ENCODE measurements around the gene HSPA14. TPM values are rescaled to one million over a fixed set of nuclear protein-coding genes. Genes with fewer than 3 reads are reported as not detected.
"Not testable (repeated sequence)": the region's sequence is repeated elsewhere in the genome, so short reads cannot be mapped to it uniquely, and the experiment has no call there.

Gene HSPA14
- 52.3 and 63.7 TPM in 2 replicates for total RNA-seq (2014; rRNA removed; shearing (Covaris generic))

- in situ Hi-C loops (cut with HindIII; ENCODE audit: low sequenced_read_pairs) = no loop called here
- DNase-seq (ENCODE audit: low spot score) = peak; percentile 99
Observed at GRCh38 chr10:14837757-14838581, at the start of gene HSPA14, which contains the start of the genes CDNF and MSANTD7. Gene HSPA14, plus strand, starts transcription at chr10:14838306. Its CDS starts 97 bp downstream, at chr10:14838403. Gene CDNF, minus strand, starts transcription at chr10:14838037. Its CDS starts 91 bp downstream, at chr10:14837946. Gene MSANTD7, plus strand, starts transcription at chr10:14838306. Its CDS starts 3,979 bp downstream, at chr10:14842285.

DNA sequence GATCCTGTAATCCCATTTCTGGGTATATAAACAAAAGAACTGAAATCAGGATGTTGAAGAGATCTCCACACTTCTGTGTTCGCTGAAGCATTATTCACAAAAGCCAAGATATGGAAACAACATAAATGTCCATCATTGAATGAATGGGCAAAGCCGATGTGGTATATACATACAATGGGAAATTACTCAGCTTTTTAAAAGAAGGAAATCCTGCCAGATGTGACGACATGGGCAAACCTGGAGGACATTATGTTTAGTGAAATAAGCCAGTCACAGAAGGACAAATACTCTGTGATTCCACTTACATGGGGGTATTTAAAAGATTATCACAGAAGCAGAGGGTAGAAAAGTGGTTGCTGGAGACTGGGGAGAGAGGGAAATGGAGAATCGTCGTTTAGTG, 39.5 kb upstream of the HSPA14 start:
- in situ Hi-C loops (cut with HindIII; ENCODE audit: low sequenced_read_pairs) = no loop called here
- no peak for DNase-seq (ENCODE audit: low spot score)

DNA sequence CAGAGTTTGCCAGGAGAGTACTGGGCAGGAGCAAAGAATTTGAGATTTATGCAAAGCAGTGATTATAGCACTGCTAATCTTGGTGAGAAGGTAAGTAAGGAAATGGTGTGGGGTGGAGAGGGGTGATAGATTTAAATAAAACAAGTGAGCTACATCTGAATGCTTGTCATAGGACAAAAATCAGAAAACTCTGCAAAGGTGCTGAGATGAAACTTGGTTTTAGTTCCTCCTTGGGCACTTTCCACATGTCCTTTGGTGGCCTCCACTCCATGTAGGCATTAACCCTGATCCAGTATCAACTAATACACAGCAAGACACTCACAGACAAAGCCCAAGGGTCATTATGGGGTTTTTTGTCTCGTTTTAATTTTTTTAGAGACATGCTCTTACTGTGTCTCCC, 37.7 kb upstream of the HSPA14 start:
- in situ Hi-C loops (cut with HindIII; ENCODE audit: low sequenced_read_pairs) = no loop called here

GRCh38 chr10:14801723-14802122, 36.4 kb upstream of the HSPA14 start:
- in situ Hi-C loops (cut with HindIII; ENCODE audit: low sequenced_read_pairs) = no loop called here

More for the DNA sequence above, 37.7 kb upstream of the HSPA14 start:
- DNase-seq (ENCODE audit: low spot score) = no peak

GRCh38 chr10:14803827-14804226, 34.3 kb upstream of the HSPA14 start:
- no peak for DNase-seq (ENCODE audit: low spot score)

More at GRCh38 chr10:14801723-14802122, 36.4 kb upstream of the HSPA14 start:
- no peak for DNase-seq (ENCODE audit: low spot score)

DNA sequence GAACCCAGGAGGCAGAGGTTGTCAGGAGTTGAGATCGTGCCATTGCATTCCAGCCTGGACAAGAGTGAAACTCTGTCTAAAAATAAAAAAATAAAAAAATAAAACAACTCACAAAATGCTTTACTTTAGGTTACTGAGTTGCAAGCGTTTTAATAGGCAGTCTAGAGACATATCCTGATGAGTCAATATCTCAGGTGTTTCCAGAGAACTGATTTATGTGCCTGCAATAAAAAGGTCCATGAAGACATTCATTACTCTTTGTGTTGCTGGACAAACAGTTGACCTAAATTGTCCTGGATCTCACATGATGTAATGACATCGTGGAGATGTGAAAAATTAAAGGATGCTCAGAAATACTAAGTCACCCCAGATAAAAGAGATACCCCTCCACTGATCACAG, 31.8 kb upstream of the HSPA14 start:
- DNase-seq (ENCODE audit: low spot score) = no peak

More at GRCh38 chr10:14803827-14804226, 34.3 kb upstream of the HSPA14 start:
- in situ Hi-C loops (cut with HindIII; ENCODE audit: low sequenced_read_pairs) = no loop called here

DNA sequence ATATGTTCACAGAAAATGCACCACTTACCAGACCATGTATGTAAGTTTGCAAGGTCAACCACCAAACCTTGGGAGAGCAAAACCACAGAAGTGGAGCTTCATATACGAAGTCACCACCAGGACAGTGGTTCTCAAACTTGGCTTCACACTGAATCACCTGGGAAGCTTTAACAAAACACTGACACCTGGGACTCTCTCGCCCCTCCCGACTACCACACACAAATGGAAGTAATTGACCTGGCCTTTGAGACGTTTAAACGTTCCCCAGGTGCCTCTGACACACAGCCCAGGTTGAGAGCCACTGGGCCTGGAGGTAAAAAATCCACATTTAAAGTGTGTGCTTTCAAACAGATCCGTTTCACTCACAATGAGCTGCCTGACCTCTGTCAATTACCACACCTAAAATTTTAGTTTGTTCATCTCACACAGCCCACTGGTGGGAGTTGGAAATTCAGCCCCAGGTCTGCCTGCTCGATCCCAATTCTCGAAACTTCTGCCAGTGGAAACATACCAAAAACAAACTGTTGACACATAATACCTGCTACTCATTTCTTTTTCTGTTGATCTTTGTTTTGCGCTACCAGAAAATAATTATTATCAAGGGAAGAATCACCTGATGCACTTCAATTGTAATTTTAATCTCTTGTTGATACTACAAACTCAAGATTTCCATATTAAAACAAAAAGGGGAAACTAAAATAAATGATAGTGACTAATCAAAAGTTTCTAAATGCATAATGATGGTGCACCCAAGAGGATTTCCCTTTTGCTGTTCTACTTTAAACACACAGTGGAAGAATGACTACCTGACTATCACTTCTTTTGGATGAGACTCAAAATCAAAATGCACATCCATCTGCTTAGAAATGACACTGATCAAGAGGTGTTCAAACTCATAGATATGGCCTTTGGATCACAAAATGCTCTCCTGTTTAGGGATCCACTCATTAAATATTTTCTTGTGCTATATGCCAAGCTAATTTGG, 26.8 kb upstream of the HSPA14 start:
- DNase-seq (ENCODE audit: low spot score) = no peak
- in situ Hi-C loops (cut with HindIII; ENCODE audit: low sequenced_read_pairs) = no loop called here

More for the DNA sequence above, 31.8 kb upstream of the HSPA14 start:
- in situ Hi-C loops (cut with HindIII; ENCODE audit: low sequenced_read_pairs) = no loop called here

DNA sequence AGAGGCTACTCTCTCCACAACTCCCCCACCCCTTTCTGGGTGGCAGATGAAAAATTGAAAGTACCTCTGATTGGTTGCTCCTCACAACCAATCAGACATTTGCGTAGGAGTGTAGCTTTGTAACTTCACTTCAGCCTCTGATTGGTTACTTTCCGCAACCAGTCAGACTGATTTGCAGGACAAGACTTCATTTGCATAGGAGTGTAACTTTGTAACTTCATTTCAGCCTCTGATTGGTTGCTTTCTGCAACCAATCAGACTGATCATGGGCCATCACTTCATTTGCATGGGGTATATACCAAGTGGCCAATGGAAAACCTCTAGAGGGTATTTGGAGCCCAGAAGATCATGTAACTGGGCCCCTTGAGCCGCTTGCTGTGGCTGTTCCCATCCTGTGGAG, 25.8 kb upstream of the HSPA14 start:
- no peak for DNase-seq (ENCODE audit: low spot score)
- in situ Hi-C loops (cut with HindIII; ENCODE audit: low sequenced_read_pairs) = no loop called here

DNA sequence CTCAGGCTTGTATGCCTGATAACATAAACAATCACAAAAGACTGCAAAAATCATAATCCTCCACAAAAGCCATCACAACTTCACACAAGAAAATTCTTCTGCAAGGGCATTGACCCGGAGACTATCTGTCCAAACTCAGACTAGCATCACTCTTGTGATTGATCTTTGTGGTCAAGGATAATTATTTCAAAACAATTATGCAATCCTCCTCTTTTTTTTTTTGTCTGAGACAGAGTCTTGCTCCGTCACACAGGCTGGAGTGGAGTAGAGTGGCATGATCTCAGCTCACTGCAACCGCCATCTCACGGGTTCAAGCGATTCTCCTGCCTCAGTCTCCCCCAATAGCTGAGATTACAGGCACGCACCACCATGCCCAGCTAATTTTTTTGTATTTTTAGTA, 22.4 kb upstream of the HSPA14 start:
- in situ Hi-C loops (cut with HindIII; ENCODE audit: low sequenced_read_pairs) = no loop called here
- DNase-seq (ENCODE audit: low spot score) = no peak

GRCh38 chr10:14816717-14817116, 21.4 kb upstream of the HSPA14 start:
- in situ Hi-C loops (cut with HindIII; ENCODE audit: low sequenced_read_pairs); DNase-seq (ENCODE audit: low spot score): not testable (repeated sequence)

- in situ Hi-C loops (cut with HindIII; ENCODE audit: low sequenced_read_pairs) = no loop called here
- no peak for DNase-seq (ENCODE audit: low spot score)
Observed at GRCh38 chr10:14820010-14820774, 17.9 kb upstream of the HSPA14 start.

DNA sequence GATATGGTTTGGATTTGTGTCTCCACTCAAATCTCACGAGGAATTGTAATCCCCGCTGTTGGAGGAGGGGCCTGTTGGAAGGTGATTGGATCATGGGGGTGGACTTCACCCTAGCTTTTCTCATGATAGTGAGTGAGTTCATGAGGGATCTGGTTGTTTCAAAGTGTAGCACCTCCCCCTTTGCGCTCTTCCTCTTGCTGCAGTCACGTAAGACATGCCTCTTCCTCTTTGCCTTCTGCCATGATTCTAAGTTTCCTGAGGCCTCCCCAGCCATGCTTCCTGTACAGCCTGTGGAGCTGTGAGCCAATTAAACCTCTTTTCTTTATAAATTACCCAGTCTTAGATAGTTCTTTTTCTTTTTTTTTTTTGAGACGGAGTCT, 17.3 kb upstream of the HSPA14 start:
- in situ Hi-C loops (cut with HindIII; ENCODE audit: low sequenced_read_pairs) = no loop called here

GRCh38 chr10:14821635-14822375, 16.3 kb upstream of the HSPA14 start:
- peak; percentile 75 for DNase-seq (ENCODE audit: low spot score)
- in situ Hi-C loops (cut with HindIII; ENCODE audit: low sequenced_read_pairs) = no loop called here

More for the DNA sequence above, 17.3 kb upstream of the HSPA14 start:
- DNase-seq (ENCODE audit: low spot score) = no peak

DNA sequence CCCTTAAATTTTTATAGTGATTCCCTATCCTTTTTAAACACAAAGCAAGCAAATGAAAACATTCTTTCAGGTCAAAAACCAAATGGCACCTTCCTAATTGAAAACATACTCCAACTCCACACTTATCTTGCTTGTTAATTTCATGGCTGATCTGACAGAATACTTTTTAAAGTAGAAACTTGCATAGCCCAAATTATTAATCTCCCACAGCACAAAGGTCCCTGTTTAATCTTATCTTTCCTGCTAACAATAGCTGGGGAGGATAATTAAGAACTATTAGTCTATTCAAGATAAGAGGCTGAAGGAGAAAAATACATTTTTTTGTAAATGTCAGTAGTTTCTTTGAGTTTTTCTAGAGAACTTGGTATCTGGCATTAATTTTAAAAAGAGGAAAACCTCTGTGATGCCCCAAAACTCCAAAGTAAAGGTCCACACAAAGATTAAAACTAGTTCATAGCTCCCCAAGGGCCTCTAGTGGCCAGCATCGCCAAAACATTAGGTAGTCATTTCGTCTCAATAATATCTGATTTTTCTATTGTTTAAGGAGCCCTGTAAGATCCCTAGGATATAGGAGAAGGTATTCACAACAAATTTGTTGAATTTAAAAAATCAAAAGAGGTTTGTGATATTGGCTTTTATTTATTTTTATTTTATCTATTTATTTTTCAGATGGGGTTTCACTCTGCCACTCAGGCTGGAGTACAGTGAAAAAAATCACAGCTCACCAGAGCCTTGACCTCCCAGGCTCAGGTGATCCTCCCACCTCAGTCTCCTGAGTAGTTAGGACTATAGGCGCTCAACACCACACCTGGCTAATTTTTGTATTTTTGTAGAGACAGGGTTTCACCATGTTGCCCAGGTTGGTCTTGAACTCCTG, 15.0 kb upstream of the HSPA14 start:
- in situ Hi-C loops (cut with HindIII; ENCODE audit: low sequenced_read_pairs) = no loop called here
- DNase-seq (ENCODE audit: low spot score) = peak; percentile 78

DNA sequence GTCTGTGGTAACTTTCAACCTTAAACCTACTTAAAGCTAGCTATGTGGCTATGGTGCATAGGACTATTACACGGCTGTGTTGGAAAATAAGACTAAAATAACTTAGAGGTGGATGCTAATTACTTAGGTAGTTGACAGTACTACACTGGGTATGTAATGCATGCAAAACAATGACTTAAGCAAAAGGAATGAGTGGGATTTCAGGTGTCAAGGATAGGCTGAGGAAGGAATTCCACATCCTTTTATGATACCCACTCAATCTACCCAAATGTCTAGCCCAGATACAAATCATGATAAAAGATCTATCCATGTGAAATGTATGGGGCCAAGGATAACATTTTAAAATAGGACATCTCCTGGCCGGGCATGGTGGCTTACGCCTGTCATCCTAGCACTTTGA, 14.1 kb upstream of the HSPA14 start:
- in situ Hi-C loops (cut with HindIII; ENCODE audit: low sequenced_read_pairs) = no loop called here
- no peak for DNase-seq (ENCODE audit: low spot score)

GRCh38 chr10:14826076-14826829, 11.9 kb upstream of the HSPA14 start:
- in situ Hi-C loops (cut with HindIII; ENCODE audit: low sequenced_read_pairs) = no loop called here
- no peak for DNase-seq (ENCODE audit: low spot score)

GRCh38 chr10:14833106-14833505, 5.0 kb upstream of the HSPA14 start:
- DNase-seq (ENCODE audit: low spot score) = no peak
- in situ Hi-C loops (cut with HindIII; ENCODE audit: low sequenced_read_pairs) = no loop called here

Measured in G401 (cell line).